PFSK-1 (cell line): Measurements from ENCODE around the gene LRRC27.

Experiments
- POLR2AphosphoS5 ChIP-seq: IDR thresholded peaks from 2 replicates; pipeline ENCODE4 v1.6.1; 2012; ENCODE audit warnings: low read depth, mild to moderate bottlenecking, control low read depth, low read length, moderate library complexity
- SIN3A ChIP-seq: IDR thresholded peaks from 2 replicates; pipeline ENCODE4 v1.6.1; 2012; ENCODE audit warnings: mild to moderate bottlenecking, low read length, moderate library complexity, borderline replicate concordance; ENCODE audit not compliant: insufficient read depth
- TAF1 ChIP-seq: IDR thresholded peaks from 2 replicates; pipeline ENCODE4 v1.6.1; 2012; ENCODE audit warnings: low read length, control low read depth, borderline replicate concordance; ENCODE audit not compliant: insufficient read depth
- TF ChIP-seq, protein P1 (sequence below), 2 experiments: IDR thresholded peaks; 2 replicates each; pipeline versions ENCODE4 v1.6.1 to v1.8.0; 2011 to 2012; ENCODE audit warnings: low read depth in 2 of 2, low read length in 2 of 2, control low read depth in 1 of 2, inconsistent platforms in 1 of 2, mild to moderate bottlenecking in 1 of 2, moderate library complexity in 1 of 2; ENCODE audit not compliant: insufficient read depth in 1 of 2

DNA sequence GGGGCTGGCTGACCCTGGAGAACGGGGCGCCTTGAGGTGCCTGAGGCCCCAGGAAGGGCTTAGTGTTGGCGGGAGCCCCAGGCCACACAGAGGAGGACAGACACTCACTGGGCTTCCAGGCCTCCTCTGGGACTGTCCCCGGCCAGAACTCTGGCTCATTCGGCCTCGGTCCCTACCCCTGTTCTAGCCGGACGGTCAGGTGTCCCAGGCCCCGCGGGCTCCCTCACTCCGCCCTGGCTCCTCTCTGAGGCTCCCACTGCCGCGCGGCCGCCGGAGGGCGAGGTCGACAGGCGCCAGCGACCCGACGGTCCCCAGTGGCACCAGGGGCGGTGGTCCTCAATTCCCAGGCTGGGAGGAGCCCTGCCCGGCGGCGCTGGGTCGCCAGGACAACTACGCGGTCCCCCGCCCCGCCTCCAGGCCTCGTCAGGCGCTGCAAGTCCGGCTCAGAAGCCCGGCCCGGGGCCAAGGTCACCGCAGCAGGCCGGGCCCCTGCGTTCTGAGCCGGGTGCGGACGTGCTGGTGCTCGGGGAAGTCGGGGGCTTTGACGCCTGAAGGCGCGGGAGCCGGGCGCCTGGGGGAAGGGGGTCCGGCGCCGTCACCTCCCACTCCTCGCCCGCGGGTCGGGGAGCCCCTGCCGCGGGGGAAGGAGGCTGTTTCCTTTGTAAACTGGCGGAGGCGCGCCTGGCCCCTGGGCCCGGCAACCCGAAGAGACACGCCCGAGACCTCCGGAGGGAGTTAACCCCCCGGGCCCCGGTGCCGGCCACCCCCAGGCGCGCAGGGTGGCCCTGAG lies 63.9 kb downstream of the LRRC27 start:
- TF ChIP-seq SIN3A (no peak), POLR2AphosphoS5 (no peak), TAF1 (no peak)
- TF ChIP-seq, protein P1, sequence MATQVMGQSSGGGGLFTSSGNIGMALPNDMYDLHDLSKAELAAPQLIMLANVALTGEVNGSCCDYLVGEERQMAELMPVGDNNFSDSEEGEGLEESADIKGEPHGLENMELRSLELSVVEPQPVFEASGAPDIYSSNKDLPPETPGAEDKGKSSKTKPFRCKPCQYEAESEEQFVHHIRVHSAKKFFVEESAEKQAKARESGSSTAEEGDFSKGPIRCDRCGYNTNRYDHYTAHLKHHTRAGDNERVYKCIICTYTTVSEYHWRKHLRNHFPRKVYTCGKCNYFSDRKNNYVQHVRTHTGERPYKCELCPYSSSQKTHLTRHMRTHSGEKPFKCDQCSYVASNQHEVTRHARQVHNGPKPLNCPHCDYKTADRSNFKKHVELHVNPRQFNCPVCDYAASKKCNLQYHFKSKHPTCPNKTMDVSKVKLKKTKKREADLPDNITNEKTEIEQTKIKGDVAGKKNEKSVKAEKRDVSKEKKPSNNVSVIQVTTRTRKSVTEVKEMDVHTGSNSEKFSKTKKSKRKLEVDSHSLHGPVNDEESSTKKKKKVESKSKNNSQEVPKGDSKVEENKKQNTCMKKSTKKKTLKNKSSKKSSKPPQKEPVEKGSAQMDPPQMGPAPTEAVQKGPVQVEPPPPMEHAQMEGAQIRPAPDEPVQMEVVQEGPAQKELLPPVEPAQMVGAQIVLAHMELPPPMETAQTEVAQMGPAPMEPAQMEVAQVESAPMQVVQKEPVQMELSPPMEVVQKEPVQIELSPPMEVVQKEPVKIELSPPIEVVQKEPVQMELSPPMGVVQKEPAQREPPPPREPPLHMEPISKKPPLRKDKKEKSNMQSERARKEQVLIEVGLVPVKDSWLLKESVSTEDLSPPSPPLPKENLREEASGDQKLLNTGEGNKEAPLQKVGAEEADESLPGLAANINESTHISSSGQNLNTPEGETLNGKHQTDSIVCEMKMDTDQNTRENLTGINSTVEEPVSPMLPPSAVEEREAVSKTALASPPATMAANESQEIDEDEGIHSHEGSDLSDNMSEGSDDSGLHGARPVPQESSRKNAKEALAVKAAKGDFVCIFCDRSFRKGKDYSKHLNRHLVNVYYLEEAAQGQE (IDR thresholded peaks at IDR 0.05; ENCODE audit: insufficient read depth in 1 of 2, low read depth in 2 of 2, low read length in 2 of 2): no peak
